Keratinocyte (primary cell): Measurements from ENCODE around the gene STMN3. TPM values are rescaled to one million over a fixed set of nuclear protein-coding genes. Genes with fewer than 3 reads are reported as not detected.

Experiments used
- DNase-seq: peaks from one replicate; pipeline ENCODE4 v3.0.0-alpha.2; 2011; ENCODE audit warnings: low read depth, missing footprints, low spot score
- FAIRE-seq: peaks from 2 replicates; lab custom pipeline; 2011; peaks lifted over from hg19 to GRCh38; lab: Jason Lieb, UNC
- H2AFZ ChIP-seq: 2 replicates; pipeline ENCODE4 v1.6.0; 2012; ENCODE audit warnings: low read length, control low read depth, inconsistent platforms; ENCODE audit not compliant: control insufficient read depth
- H3K27ac ChIP-seq: 2 replicates; pipeline ENCODE4 v1.5.1; 2011; ENCODE audit warnings: low read length; ENCODE audit not compliant: control insufficient read depth, insufficient read depth
- H3K27me3 ChIP-seq: 3 replicates; pipeline ENCODE4 v1.6.0; 2011; ENCODE audit warnings: low read length; ENCODE audit not compliant: control insufficient read depth, insufficient read depth; ENCODE audit errors: extremely low read depth
- H3K36me3 ChIP-seq, 2 experiments: 2 replicates in 1 of 2; 3 replicates in 1 of 2; pipeline ENCODE4 v1.5.1; 2011; ENCODE audit warnings: low read length in 2 of 2, mild to moderate bottlenecking in 1 of 2; ENCODE audit not compliant: control insufficient read depth in 2 of 2, insufficient read depth in 2 of 2; ENCODE audit errors: extremely low read depth in 1 of 2
- H3K4me1 ChIP-seq: 3 replicates; pipeline ENCODE4 v1.5.1; 2011; ENCODE audit warnings: low read length; ENCODE audit not compliant: control insufficient read depth, insufficient read depth; ENCODE audit errors: extremely low read depth
- H3K4me2 ChIP-seq: 3 replicates; pipeline ENCODE4 v1.6.0; 2011; ENCODE audit warnings: low read depth, low read length; ENCODE audit not compliant: control insufficient read depth, insufficient read depth; ENCODE audit errors: extremely low read depth
- H3K4me3 ChIP-seq, 3 experiments: fragments of 200-600 bp in 1 of 3; sonication (generic) in 1 of 3; 2 replicates in 2 of 3; 3 replicates in 1 of 3; pipeline ENCODE4 v1.5.1; 2011 to 2016; ENCODE audit warnings: low read length in 3 of 3, mild to moderate bottlenecking in 3 of 3, control low read depth in 2 of 3, inconsistent platforms in 1 of 3, low read depth in 1 of 3, mixed read lengths in 1 of 3, mixed run types in 1 of 3, moderate library complexity in 1 of 3; ENCODE audit not compliant: control insufficient read depth in 2 of 3, insufficient read depth in 2 of 3; ENCODE audit errors: extremely low read depth in 1 of 3
- H3K79me2 ChIP-seq: 2 replicates; pipeline ENCODE4 v1.6.0; 2012; ENCODE audit warnings: low read length; ENCODE audit not compliant: control insufficient read depth, insufficient read depth
- H3K9ac ChIP-seq: 3 replicates; pipeline ENCODE4 v1.6.0; 2011; ENCODE audit warnings: low read length; ENCODE audit not compliant: control insufficient read depth, insufficient read depth; ENCODE audit errors: extremely low read depth
- H3K9me1 ChIP-seq: 3 replicates; pipeline ENCODE4 v1.6.0; 2011; ENCODE audit warnings: low read length; ENCODE audit not compliant: control insufficient read depth, insufficient read depth; ENCODE audit errors: extremely low read depth
- H3K9me3 ChIP-seq: 2 replicates; pipeline ENCODE4 v1.5.1; 2012; ENCODE audit warnings: low read depth, low read length; ENCODE audit not compliant: control insufficient read depth
- H4K20me1 ChIP-seq: 3 replicates; pipeline ENCODE4 v1.6.0; 2011; ENCODE audit warnings: low read length; ENCODE audit not compliant: control insufficient read depth, insufficient read depth; ENCODE audit errors: extremely low read depth
- CTCF ChIP-seq, 3 experiments: IDR thresholded peaks in 1 of 3; conservative IDR thresholded peaks in 1 of 3; optimal IDR thresholded peaks in 1 of 3; 2 replicates in 2 of 3; 3 replicates in 1 of 3; pipeline versions ENCODE3 to v1.5.1; 2011; ENCODE audit warnings: low read length in 3 of 3, mild to moderate bottlenecking in 3 of 3, moderate library complexity in 2 of 3, control low read depth in 1 of 3, inconsistent platforms in 1 of 3; ENCODE audit not compliant: insufficient read depth in 2 of 3; ENCODE audit errors: extremely low read depth in 1 of 3
- EZH2 ChIP-seq: IDR thresholded peaks from one replicate; pipeline ENCODE4 v1.6.1; 2012; ENCODE audit warnings: inconsistent platforms, mild to moderate bottlenecking, low read length, moderate library complexity
- dilution Hi-C: fragments of 300-500 bp; cut with MboI; formaldehyde crosslinking; loops from one replicate; pipeline ENCODE4 v1.7.0; 2020; ENCODE audit warnings: low sequenced_read_pairs; ENCODE audit not compliant: extremely low pct_ligation_motif_present
- polyA plus RNA-seq, 5 experiments: library from polyadenylated mRNA; depleted of rRNA in 3 of 5; stranded (reverse) in 3 of 5; stranded (forward) in 1 of 5; unstranded in 1 of 5; fragments of >200 nt; gene quantifications; 1 replicate in 1 of 5; 2 replicates in 3 of 5; 3 replicates in 1 of 5; pipeline versions ENCODE4 v1.2.1 to v1.2.3, GENCODE V29; 2011 to 2012; ENCODE audit warnings: missing spikeins in 2 of 5, low read depth in 1 of 5, low replicate concordance in 1 of 5

The STMN3 gene
- polyA plus RNA-seq, 1 donor (not counting 4 experiments of a cell fraction or from before 2014, with no cell fraction given) = 12.0 TPM

GRCh38 chr20:63675681-63676368 lies 22.6 kb upstream of the STMN3 start:
- no peak overlapping the region for H3K4me3 ChIP-seq
- H3K27ac ChIP-seq = no peak overlapping the region
- H3K27me3 ChIP-seq = no peaks in the 10 kb centered on the region
- no peak overlapping the region for H3K4me2 ChIP-seq
- H3K36me3 ChIP-seq = peaks cover 17 to 21% of the 10 kb centered on the region in 2 experiments
- no peaks in the 10 kb centered on the region for H3K9me3 ChIP-seq
- dilution Hi-C loops = no loop called here
- H3K4me1 ChIP-seq = no peaks in the 10 kb centered on the region
- FAIRE-seq (no peak), DNase-seq (no peak)
- H4K20me1 ChIP-seq = no peaks in the 10 kb centered on the region
- H3K9me1 ChIP-seq = no peaks in the 10 kb centered on the region
- no peak overlapping the region for H2AFZ ChIP-seq
- no peaks in the 10 kb centered on the region for H3K79me2 ChIP-seq
- no peak overlapping the region for H3K9ac ChIP-seq
- TF ChIP-seq CTCF (optimal IDR thresholded peaks at IDR 0.05 in 1 of 3, IDR thresholded peaks at IDR 0.05 in 1 of 3, conservative IDR thresholded peaks at IDR 0.05 in 1 of 3; ENCODE audit: extremely low read depth in 1 of 3, insufficient read depth in 2 of 3, low read length in 3 of 3) (no peak), EZH2 (no peak)

- H2AFZ ChIP-seq = no peak overlapping the region
- H3K79me2 ChIP-seq = no peaks in the 10 kb centered on the region
- no peak overlapping the region for H3K4me2 ChIP-seq
- no peaks in the 10 kb centered on the region for H3K9me1 ChIP-seq
- H4K20me1 ChIP-seq = no peaks in the 10 kb centered on the region
- no peak overlapping the region for H3K27ac ChIP-seq
- no peaks in the 10 kb centered on the region for H3K4me1 ChIP-seq
- peaks cover 13 to 21% of the 10 kb centered on the region in 2 experiments for H3K36me3 ChIP-seq
- no peaks in the 10 kb centered on the region for H3K9me3 ChIP-seq
- no peak for TF ChIP-seq CTCF (optimal IDR thresholded peaks at IDR 0.05 in 1 of 3, IDR thresholded peaks at IDR 0.05 in 1 of 3, conservative IDR thresholded peaks at IDR 0.05 in 1 of 3; ENCODE audit: extremely low read depth in 1 of 3, insufficient read depth in 2 of 3, low read length in 3 of 3)
- no peak for TF ChIP-seq EZH2
- FAIRE-seq = no peak
- H3K4me3 ChIP-seq = no peak overlapping the region
- H3K9ac ChIP-seq = no peak overlapping the region
- no peak for DNase-seq
- H3K27me3 ChIP-seq = no peaks in the 10 kb centered on the region
- dilution Hi-C loops = no loop called here
Observed at GRCh38 chr20:63673951-63674350, 20.7 kb upstream of the STMN3 start.
